Trophoblast cell (in vitro differentiated cells and primary cell): ENCODE data around the gene NCKIPSD.

Source experiments
- DNase-seq, 2 donors: peaks; one replicate each; pipeline ENCODE4 v3.0.0-alpha.2; 2016
- H2AFZ ChIP-seq: 2 replicates; pipeline ENCODE4 v1.6.1; 2013; ENCODE audit warnings: low read length, moderate library complexity, mild to moderate bottlenecking; ENCODE audit not compliant: insufficient read depth, poor library complexity
- H2AK5ac ChIP-seq: 2 replicates; pipeline ENCODE4 v1.6.1; 2013; ENCODE audit warnings: mild to moderate bottlenecking, low read length
- H2BK120ac ChIP-seq: 2 replicates; pipeline ENCODE4 v1.6.1; 2013; ENCODE audit warnings: low read length, mild to moderate bottlenecking, moderate library complexity; ENCODE audit not compliant: insufficient read depth, poor library complexity
- H2BK12ac ChIP-seq: 2 replicates; pipeline ENCODE4 v1.6.1; 2013; ENCODE audit warnings: mild to moderate bottlenecking, low read length, moderate library complexity
- H2BK5ac ChIP-seq: 2 replicates; pipeline ENCODE4 v1.6.1; 2013; ENCODE audit warnings: low read length, low read depth, moderate library complexity, mild to moderate bottlenecking; ENCODE audit not compliant: poor library complexity
- H3K14ac ChIP-seq: 2 replicates; pipeline ENCODE4 v1.6.1; 2013; ENCODE audit warnings: mild to moderate bottlenecking, low read length
- H3K18ac ChIP-seq: 2 replicates; pipeline ENCODE4 v1.6.1; 2013; ENCODE audit warnings: mild to moderate bottlenecking, low read length
- H3K23ac ChIP-seq: 2 replicates; pipeline ENCODE4 v1.6.1; 2013; ENCODE audit warnings: low read length
- H3K27ac ChIP-seq: 2 replicates; pipeline ENCODE4 v1.5.1; 2013; ENCODE audit warnings: low read depth, mild to moderate bottlenecking, inconsistent platforms, low read length, moderate library complexity
- H3K27me3 ChIP-seq: 2 replicates; pipeline ENCODE4 v1.6.1; 2013; ENCODE audit warnings: inconsistent platforms, mild to moderate bottlenecking, low read length, moderate library complexity; ENCODE audit not compliant: insufficient read depth
- H3K36me3 ChIP-seq, 2 experiments: 1 replicate in 1 of 2; 2 replicates in 1 of 2; pipeline ENCODE4 v1.6.1; 2013; ENCODE audit warnings: low read length in 2 of 2, mild to moderate bottlenecking in 2 of 2, moderate library complexity in 1 of 2; ENCODE audit not compliant: insufficient read depth in 2 of 2, control insufficient read depth in 1 of 2
- H3K4ac ChIP-seq: 2 replicates; pipeline ENCODE4 v1.6.1; 2013; ENCODE audit warnings: low read depth, mild to moderate bottlenecking, low read length, moderate library complexity
- H3K4me1 ChIP-seq, 2 experiments: 1 replicate in 1 of 2; 2 replicates in 1 of 2; pipeline ENCODE4 v1.6.1; 2013; ENCODE audit warnings: low read length in 2 of 2, mild to moderate bottlenecking in 2 of 2, moderate library complexity in 1 of 2; ENCODE audit not compliant: insufficient read depth in 2 of 2, control insufficient read depth in 1 of 2
- H3K4me2 ChIP-seq: 2 replicates; pipeline ENCODE4 v1.6.1; 2013; ENCODE audit warnings: inconsistent platforms, mild to moderate bottlenecking, low read length, moderate library complexity
- H3K4me3 ChIP-seq: 2 replicates; pipeline ENCODE4 v1.5.1; 2013; ENCODE audit warnings: mild to moderate bottlenecking, low read depth, low read length, inconsistent platforms
- H3K79me1 ChIP-seq: one replicate; pipeline ENCODE4 v1.6.1; 2013; ENCODE audit warnings: low read length
- H3K79me2 ChIP-seq: 2 replicates; pipeline ENCODE4 v1.6.1; 2013; ENCODE audit warnings: low read length, mild to moderate bottlenecking; ENCODE audit not compliant: control insufficient read depth, insufficient read depth, poor library complexity
- H3K9ac ChIP-seq: 2 replicates; pipeline ENCODE4 v1.6.1; 2013; ENCODE audit warnings: mild to moderate bottlenecking, low read length
- H3K9me3 ChIP-seq: 2 replicates; pipeline ENCODE4 v1.6.1; 2013; ENCODE audit warnings: low read depth, mild to moderate bottlenecking, control low read depth, inconsistent platforms, low read length; ENCODE audit not compliant: insufficient read depth
- H4K12ac ChIP-seq: 2 replicates; pipeline ENCODE4 v1.6.1; 2013; ENCODE audit warnings: low read depth, mild to moderate bottlenecking, low read length, moderate library complexity
- H4K8ac ChIP-seq: 2 replicates; pipeline ENCODE4 v1.6.1; 2013; ENCODE audit warnings: low read depth, mild to moderate bottlenecking, low read length, moderate library complexity
- H4K91ac ChIP-seq: one replicate; pipeline ENCODE4 v1.6.1; 2013; ENCODE audit warnings: low read depth, mild to moderate bottlenecking, low read length, moderate library complexity
- WGBS: extraction: QIAGEN DNeasy Blood & Tissue Kit; methylation state at CpG from one replicate; pipeline ENCODE4 v1.1.7; 2013; ENCODE audit warnings: missing lambda C conversion rate; ENCODE audit not compliant: insufficient read length, insufficient coverage; ENCODE audit errors: extremely low coverage; 5-methylcytosine and 5-hydroxymethylcytosine counted together

NCKIPSD gene

GRCh38 chr3:48681541-48681880 lies 4.2 kb downstream of the NCKIPSD start:
- H2BK5ac ChIP-seq, result no peak overlapping the region
- H3K4me1 ChIP-seq, result peaks cover 8 to 11% of the 10 kb centered on the region in 2 experiments
- H3K79me2 ChIP-seq, result peaks cover 5% of the 10 kb centered on the region
- H3K79me1 ChIP-seq, result peaks cover 2% of the 10 kb centered on the region
- H3K27ac ChIP-seq, result no peak overlapping the region
- H3K9ac ChIP-seq, result no peak overlapping the region
- no peak overlapping the region for H2AK5ac ChIP-seq
- H3K4me2 ChIP-seq, result no peak overlapping the region
- H3K27me3 ChIP-seq, result no peaks in the 10 kb centered on the region
- H3K23ac ChIP-seq, result no peak overlapping the region
- no peak overlapping the region for H3K4ac ChIP-seq
- H4K12ac ChIP-seq, result no peak overlapping the region
- H2BK120ac ChIP-seq, result no peak overlapping the region
- no CpG with 5 or more reads among the region's 7 CpGs for WGBS
- peaks cover 50 to 54% of the 10 kb centered on the region in 2 experiments for H3K36me3 ChIP-seq
- H3K14ac ChIP-seq, result no peak overlapping the region
- H2BK12ac ChIP-seq, result no peak overlapping the region
- no peak for DNase-seq
- no peak overlapping the region for H4K8ac ChIP-seq
- no peak overlapping the region for H2AFZ ChIP-seq
- no peaks in the 10 kb centered on the region for H3K9me3 ChIP-seq
- H4K91ac ChIP-seq, result no peak overlapping the region
- no peak overlapping the region for H3K4me3 ChIP-seq
- no peak overlapping the region for H3K18ac ChIP-seq

- Histone ChIP-seq H3K23ac (no peak overlapping the region), H2BK120ac (no peak overlapping the region), H3K27me3 (no peaks in the 10 kb centered on the region), H3K36me3 (peaks cover 55 to 59% of the 10 kb centered on the region in 2 experiments), H3K4ac (no peak overlapping the region), H2BK12ac (no peak overlapping the region), H3K27ac (no peak overlapping the region), H3K79me2 (peaks cover 5% of the 10 kb centered on the region), H3K9ac (no peak overlapping the region), H2AFZ (no peak overlapping the region), H2AK5ac (no peak overlapping the region), H2BK5ac (no peak overlapping the region), H4K91ac (no peak overlapping the region), H3K4me1 (peaks cover 8 to 11% of the 10 kb centered on the region in 2 experiments), H4K8ac (no peak overlapping the region), H3K14ac (no peak overlapping the region), H3K79me1 (peaks cover 2% of the 10 kb centered on the region), H3K9me3 (no peaks in the 10 kb centered on the region), H3K4me2 (no peak overlapping the region), H4K12ac (no peak overlapping the region), H3K18ac (no peak overlapping the region), H3K4me3 (peak overlapping the region; percentile 10)
- DNase-seq, result peak; percentile 58 to 75
- no CpG with 5 or more reads among the region's 17 CpGs for WGBS
Observed at GRCh38 chr3:48680811-48681540, 4.7 kb downstream of the NCKIPSD start.

GRCh38 chr3:48679411-48680391 lies 6.0 kb downstream of the NCKIPSD start:
- Histone ChIP-seq H3K14ac (no peak overlapping the region), H3K18ac (no peak overlapping the region), H2BK12ac (no peak overlapping the region), H3K36me3 (peaks cover 60 to 69% of the 10 kb centered on the region in 2 experiments), H2AFZ (no peak overlapping the region), H3K4me2 (no peak overlapping the region), H3K23ac (no peak overlapping the region), H4K12ac (no peak overlapping the region), H3K79me1 (no peaks in the 10 kb centered on the region), H2BK120ac (no peak overlapping the region), H3K79me2 (no peaks in the 10 kb centered on the region), H2BK5ac (no peak overlapping the region), H3K27ac (no peak overlapping the region), H4K8ac (no peak overlapping the region), H3K4me1 (peaks cover 5 to 8% of the 10 kb centered on the region in 2 experiments), H3K9me3 (no peaks in the 10 kb centered on the region), H3K9ac (no peak overlapping the region), H3K4ac (no peak overlapping the region), H3K27me3 (no peaks in the 10 kb centered on the region), H4K91ac (no peak overlapping the region), H3K4me3 (no peak overlapping the region), H2AK5ac (no peak overlapping the region)
- no CpG with 5 or more reads among the region's 20 CpGs for WGBS
- peak; percentile 80 to 91 for DNase-seq

GRCh38 chr3:48678566-48679380 lies 6.9 kb downstream of the NCKIPSD start:
- Histone ChIP-seq H2AK5ac (no peak overlapping the region), H2BK12ac (no peak overlapping the region), H3K79me2 (no peaks in the 10 kb centered on the region), H3K27me3 (no peaks in the 10 kb centered on the region), H3K9me3 (no peaks in the 10 kb centered on the region), H3K36me3 (peaks cover 69 to 78% of the 10 kb centered on the region in 2 experiments), H3K79me1 (no peaks in the 10 kb centered on the region), H3K14ac (no peak overlapping the region), H3K27ac (no peak overlapping the region), H3K4me2 (no peak overlapping the region), H3K4me3 (no peak overlapping the region), H2BK5ac (no peak overlapping the region), H3K4me1 (peaks cover 0 to 3% of the 10 kb centered on the region in 2 experiments), H3K9ac (no peak overlapping the region), H4K12ac (no peak overlapping the region), H4K91ac (no peak overlapping the region), H2BK120ac (no peak overlapping the region), H3K18ac (no peak overlapping the region), H4K8ac (no peak overlapping the region), H2AFZ (no peak overlapping the region), H3K4ac (no peak overlapping the region), H3K23ac (no peak overlapping the region)
- DNase-seq, result peak; percentile 27 to 60
- no CpG with 5 or more reads among the region's 24 CpGs for WGBS
